ENCODE data around the gene ADCY4. TPM values are rescaled to one million over a fixed set of nuclear protein-coding genes. Genes with fewer than 3 reads are reported as not detected.

Gene ADCY4
- total and polyA plus RNA-seq, 5 donors, result 24.1 to 45.3 (median 33.4) TPM

DNA sequence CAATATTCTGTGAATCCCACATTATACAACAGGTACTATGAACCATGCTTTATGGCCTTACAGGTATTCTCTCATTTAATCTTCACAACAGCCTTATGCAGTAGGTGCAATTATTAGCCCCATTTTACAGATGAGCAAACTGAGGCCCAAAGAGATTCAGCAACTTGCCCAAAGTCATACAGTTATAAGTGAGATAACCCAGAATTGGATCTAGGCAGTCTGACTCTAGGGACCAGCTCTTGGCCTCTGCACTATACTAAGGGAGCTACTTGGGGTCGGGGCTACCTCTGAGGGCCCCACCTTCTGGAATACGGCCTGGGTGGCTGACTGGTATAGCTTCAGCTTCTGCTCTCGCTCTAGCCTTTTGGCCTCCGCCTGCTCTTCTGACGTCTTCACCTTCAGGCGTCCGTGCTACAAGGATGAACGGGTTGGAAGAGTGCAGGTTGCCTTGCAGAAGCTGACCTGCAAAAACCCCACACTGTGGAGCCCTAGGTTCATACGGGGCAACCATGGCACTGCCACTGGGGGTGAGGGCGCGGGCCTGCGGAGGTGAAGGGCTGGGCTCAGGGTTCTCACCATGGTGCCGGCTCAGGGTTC lies 64.2 kb downstream of the ADCY4 start:
- peak in 1 of 2 donors; percentile 2 for ATAC-seq
- peak overlapping the region; percentile 97 for H3K27ac ChIP-seq (ENCODE audit: low read length)
- no peaks in the 10 kb centered on the region for H3K27me3 ChIP-seq (ENCODE audit: control insufficient read depth, insufficient read depth)
- peak overlapping the region; percentile 85 for H3K4me3 ChIP-seq (ENCODE audit: low read length)
- no peaks in the 10 kb centered on the region for H3K4me1 ChIP-seq (ENCODE audit: control insufficient read depth, insufficient read depth, low read length)
- DNase-seq, result no peak
- 19% methylated on average over 13 of the region's 13 CpGs for WGBS
- intact Hi-C loops (cut with DNase I), result no loop called here
- no peaks in the 10 kb centered on the region for H3K9me3 ChIP-seq (ENCODE audit: control insufficient read depth, low read length)

DNA sequence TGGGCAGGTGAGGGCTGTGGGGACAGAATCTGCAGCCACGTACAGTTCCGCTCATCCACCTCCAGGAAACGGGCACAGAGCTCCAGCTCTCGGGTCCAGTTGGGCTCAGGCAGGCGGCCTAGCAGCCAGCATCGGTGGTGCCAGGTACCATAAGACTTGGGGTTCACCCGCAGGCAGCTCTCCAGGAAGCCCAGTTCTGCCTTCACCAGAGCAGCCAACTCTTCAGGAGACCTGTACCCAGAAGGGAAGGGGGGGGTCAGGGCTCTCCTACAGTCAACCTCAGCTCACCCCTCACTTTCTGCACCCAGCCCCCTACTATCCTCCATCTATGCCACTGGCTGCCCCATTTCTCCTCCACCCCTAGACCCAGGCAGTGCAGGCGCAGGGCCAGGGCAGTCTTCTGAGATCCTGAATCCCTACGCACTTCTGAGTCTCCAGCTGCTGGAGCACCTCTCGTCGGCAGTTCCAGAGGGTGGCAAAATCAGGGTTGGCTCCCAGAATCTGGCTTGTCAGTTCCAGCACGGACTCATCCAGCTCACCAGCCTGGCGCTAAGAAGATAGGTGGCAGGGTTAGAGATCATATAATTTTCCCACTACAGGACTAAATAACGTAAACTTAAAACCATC lies 64.8 kb downstream of the ADCY4 start:
- intact Hi-C loops (cut with DNase I), result no loop called here
- Histone ChIP-seq H3K4me3 (ENCODE audit: low read length) (no peak overlapping the region), H3K27ac (ENCODE audit: low read length) (no peak overlapping the region), H3K9me3 (ENCODE audit: control insufficient read depth, low read length) (no peaks in the 10 kb centered on the region), H3K4me1 (ENCODE audit: control insufficient read depth, insufficient read depth, low read length) (no peaks in the 10 kb centered on the region), H3K27me3 (ENCODE audit: control insufficient read depth, insufficient read depth) (no peaks in the 10 kb centered on the region)
- ATAC-seq, result no peak
- DNase-seq, result peak in 1 of 3 donors; percentile 51
- 96% methylated on average over 14 of the region's 14 CpGs for WGBS

DNA sequence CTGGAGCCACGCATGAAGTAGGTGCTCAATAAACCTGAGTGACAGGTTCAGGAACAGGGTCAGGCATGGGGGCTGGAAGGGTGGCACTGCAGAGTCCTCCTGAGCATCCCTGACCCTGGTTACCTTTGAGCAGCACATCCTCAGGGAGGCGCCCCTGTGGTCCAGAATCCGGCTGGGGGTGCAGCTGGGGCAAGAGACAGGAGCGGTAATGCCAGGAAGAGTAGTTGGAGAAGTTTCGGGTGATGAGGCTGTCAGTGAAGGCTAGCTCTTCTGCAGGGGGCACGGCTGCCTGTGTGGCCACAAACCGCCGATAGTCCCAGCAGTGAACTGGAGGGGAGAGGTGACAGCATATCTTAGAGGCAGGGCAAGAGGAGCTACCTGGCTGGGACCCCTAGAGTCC lies 65.5 kb downstream of the ADCY4 start:
- intact Hi-C loops (cut with DNase I), result no loop called here
- ATAC-seq, result no peak
- Histone ChIP-seq H3K4me3 (ENCODE audit: low read length) (no peak overlapping the region), H3K27ac (ENCODE audit: low read length) (no peak overlapping the region), H3K9me3 (ENCODE audit: control insufficient read depth, low read length) (no peaks in the 10 kb centered on the region), H3K4me1 (ENCODE audit: control insufficient read depth, insufficient read depth, low read length) (no peaks in the 10 kb centered on the region), H3K27me3 (ENCODE audit: control insufficient read depth, insufficient read depth) (no peaks in the 10 kb centered on the region)
- peak in 1 of 3 donors; percentile 32 for DNase-seq
- WGBS, result 94% methylated on average over 8 of the region's 8 CpGs

Other genes starting within 250 kb of the ADCY4 start
Only the 30 nearest of the 33 such genes appear.
- gene NRL, start 220.1 kb downstream of the ADCY4 start, total RNA-seq, result 1 to 10 TPM in 3 of 4 donors, under 1 TPM in 1; 0.79 to 2.9 (median 2.4) TPM
- 2.6 TPM for gene NRL, start 220.1 kb downstream of the ADCY4 start, polyA plus RNA-seq
- gene FITM1, start 204.4 kb downstream of the ADCY4 start, total RNA-seq, result 100 to 1,000 TPM in 3 of 4 donors, 10 to 100 TPM in 1; 87.4 to 178 (median 134) TPM
- gene FITM1, start 204.4 kb downstream of the ADCY4 start, polyA plus RNA-seq, result 224 TPM
- 100 to 1,000 TPM in 3 of 4 donors, 10 to 100 TPM in 1; 99.8 to 112 (median 103) TPM for gene PSME1, start 198.9 kb downstream of the ADCY4 start, total RNA-seq
- gene PSME1, start 198.9 kb downstream of the ADCY4 start, polyA plus RNA-seq, result 141 TPM
- gene EMC9, start 193.5 kb downstream of the ADCY4 start, total RNA-seq, result 10 to 100 TPM; 17.2 to 18.9 (median 18.1) TPM
- gene EMC9, start 193.5 kb downstream of the ADCY4 start, polyA plus RNA-seq, result 21.2 TPM
- gene PSME2, start 188.5 kb downstream of the ADCY4 start, total RNA-seq, result 10 to 100 TPM; 62.7 to 90.6 (median 67.6) TPM
- 102 TPM for gene PSME2, start 188.5 kb downstream of the ADCY4 start, polyA plus RNA-seq
- gene RNF31, start 187.6 kb downstream of the ADCY4 start, total RNA-seq, result 10 to 100 TPM; 29.2 to 48.4 (median 42.6) TPM
- 27.6 TPM for gene RNF31, start 187.6 kb downstream of the ADCY4 start, polyA plus RNA-seq
- 100 to 1,000 TPM in 1 of 4 donors, 10 to 100 TPM in 3; 47.5 to 103 (median 59.0) TPM for gene IRF9, start 173.8 kb downstream of the ADCY4 start, total RNA-seq
- gene IRF9, start 173.8 kb downstream of the ADCY4 start, polyA plus RNA-seq, result 44.5 TPM
- 1 to 10 TPM; 1.9 to 5.8 (median 3.2) TPM for gene REC8, start 163.0 kb downstream of the ADCY4 start, total RNA-seq
- gene REC8, start 163.0 kb downstream of the ADCY4 start, polyA plus RNA-seq, result 4.1 TPM
- 10 to 100 TPM; 10.2 to 22.5 (median 12.1) TPM for gene IPO4, start 146.3 kb downstream of the ADCY4 start, total RNA-seq
- 4.1 TPM for gene IPO4, start 146.3 kb downstream of the ADCY4 start, polyA plus RNA-seq
- gene TM9SF1, start 139.6 kb downstream of the ADCY4 start, total RNA-seq, result 10 to 100 TPM; 26.4 to 37.6 (median 30.4) TPM
- 14.8 TPM for gene TM9SF1, start 139.6 kb downstream of the ADCY4 start, polyA plus RNA-seq
- gene TSSK4, start 129.4 kb downstream of the ADCY4 start, total RNA-seq, result under 1 TPM in 2 of 4 donors, not detected in 2; 0.18 to 0.37 TPM
- gene TSSK4, start 129.4 kb downstream of the ADCY4 start, polyA plus RNA-seq, result not detected
- 10 to 100 TPM; 35.2 to 49.3 (median 39.5) TPM for gene CHMP4A, start 121.6 kb downstream of the ADCY4 start, total RNA-seq
- gene CHMP4A, start 121.6 kb downstream of the ADCY4 start, polyA plus RNA-seq, result 56.3 TPM
- gene MDP1, start 119.0 kb downstream of the ADCY4 start, total RNA-seq, result 10 to 100 TPM; 15.7 to 21.8 (median 18.8) TPM
- gene MDP1, start 119.0 kb downstream of the ADCY4 start, polyA plus RNA-seq, result 26.8 TPM
- 100 to 1,000 TPM; 167 to 190 (median 183) TPM for gene NEDD8, start 102.7 kb downstream of the ADCY4 start, total RNA-seq
- gene NEDD8, start 102.7 kb downstream of the ADCY4 start, polyA plus RNA-seq, result 302 TPM
- gene GMPR2, start 102.1 kb downstream of the ADCY4 start, total RNA-seq, result 10 to 100 TPM; 32.4 to 45.4 (median 34.6) TPM
- 30.3 TPM for gene GMPR2, start 102.1 kb downstream of the ADCY4 start, polyA plus RNA-seq
- 10 to 100 TPM; 38.9 to 45.9 (median 45.3) TPM for gene TINF2, start 92.4 kb downstream of the ADCY4 start, total RNA-seq
- gene TINF2, start 92.4 kb downstream of the ADCY4 start, polyA plus RNA-seq, result 23.0 TPM
- 1 to 10 TPM in 1 of 4 donors, under 1 TPM in 3; 0.36 to 2.0 (median 0.58) TPM for gene TGM1, start 71.9 kb downstream of the ADCY4 start, total RNA-seq
- 0.16 TPM for gene TGM1, start 71.9 kb downstream of the ADCY4 start, polyA plus RNA-seq
- gene RABGGTA, start 63.5 kb downstream of the ADCY4 start, total RNA-seq, result 10 to 100 TPM; 18.1 to 21.4 (median 20.8) TPM
- 20.7 TPM for gene RABGGTA, start 63.5 kb downstream of the ADCY4 start, polyA plus RNA-seq
- 10 to 100 TPM in 2 of 4 donors, 1 to 10 TPM in 2; 5.9 to 12.0 (median 10.4) TPM for gene DHRS1, start 35.3 kb downstream of the ADCY4 start, total RNA-seq
- gene DHRS1, start 35.3 kb downstream of the ADCY4 start, polyA plus RNA-seq, result 7.2 TPM
- gene NOP9, start 35.2 kb downstream of the ADCY4 start, total RNA-seq, result 10 to 100 TPM; 19.2 to 20.3 (median 19.6) TPM
- gene NOP9, start 35.2 kb downstream of the ADCY4 start, polyA plus RNA-seq, result 9.6 TPM
- 1 to 10 TPM; 5.8 to 8.5 (median 6.9) TPM for gene CIDEB, start 27.1 kb downstream of the ADCY4 start, total RNA-seq
- 3.6 TPM for gene CIDEB, start 27.1 kb downstream of the ADCY4 start, polyA plus RNA-seq
- gene LTB4R2, start 24.9 kb downstream of the ADCY4 start, total RNA-seq, result 1 to 10 TPM; 1.2 to 2.1 (median 1.4) TPM
- gene LTB4R2, start 24.9 kb downstream of the ADCY4 start, polyA plus RNA-seq, result 0.66 TPM
- gene LTB4R, start 23.6 kb downstream of the ADCY4 start, total RNA-seq, result 1 to 10 TPM; 2.2 to 3.1 (median 2.4) TPM
- 1.6 TPM for gene LTB4R, start 23.6 kb downstream of the ADCY4 start, polyA plus RNA-seq
- gene RIPK3, start 4.9 kb upstream of the ADCY4 start, total RNA-seq, result 1 to 10 TPM; 2.9 to 7.0 (median 6.4) TPM
- 3.8 TPM for gene RIPK3, start 4.9 kb upstream of the ADCY4 start, polyA plus RNA-seq
- gene NFATC4, start 33.1 kb upstream of the ADCY4 start, total RNA-seq, result 10 to 100 TPM; 15.7 to 40.0 (median 31.0) TPM
- 25.8 TPM for gene NFATC4, start 33.1 kb upstream of the ADCY4 start, polyA plus RNA-seq
- gene NYNRIN, start 63.9 kb upstream of the ADCY4 start, total RNA-seq, result 10 to 100 TPM in 2 of 4 donors, 1 to 10 TPM in 2; 9.3 to 12.0 (median 10.5) TPM
- gene NYNRIN, start 63.9 kb upstream of the ADCY4 start, polyA plus RNA-seq, result 5.1 TPM
- 1 to 10 TPM; 1.6 to 3.1 (median 2.7) TPM for gene CBLN3, start 94.6 kb upstream of the ADCY4 start, total RNA-seq
- 1.3 TPM for gene CBLN3, start 94.6 kb upstream of the ADCY4 start, polyA plus RNA-seq
- gene KHNYN, start 94.9 kb upstream of the ADCY4 start, total RNA-seq, result 10 to 100 TPM; 23.4 to 27.7 (median 26.0) TPM
- 19.1 TPM for gene KHNYN, start 94.9 kb upstream of the ADCY4 start, polyA plus RNA-seq
- 100 to 1,000 TPM in 1 of 4 donors, 10 to 100 TPM in 3; 74.6 to 101 (median 94.4) TPM for gene SDR39U1, start 107.7 kb upstream of the ADCY4 start, total RNA-seq
- 128 TPM for gene SDR39U1, start 107.7 kb upstream of the ADCY4 start, polyA plus RNA-seq
- gene CMA1, start 173.2 kb upstream of the ADCY4 start, total RNA-seq, result under 1 TPM in 1 of 4 donors, not detected in 3; 0.76 TPM
- gene CMA1, start 173.2 kb upstream of the ADCY4 start, polyA plus RNA-seq, result not detected